ENCODE data around the gene AKAP17A.

GRCh38 chrX:1554469-1555210 lies 36.8 kb upstream of the AKAP17A start:
- TF ChIP-seq EP300 (IDR thresholded peaks at IDR 0.05; ENCODE audit: borderline replicate concordance in 1 of 2, low read depth in 2 of 2, low read length in 2 of 2) (no peak), CTCF (IDR thresholded peaks at IDR 0.05; ENCODE audit: control extremely low read depth in 1 of 3, insufficient read depth in 1 of 3, low read depth in 1 of 3, low read length in 3 of 3) (no peak)

All from H1 (cell line).